H9 (cell line): ENCODE results near the gene PGM3. TPM values are rescaled to one million over a fixed set of nuclear protein-coding genes. Genes with fewer than 3 reads are reported as not detected.

Experiments used
- DNase-seq: peaks from one replicate; pipeline ENCODE4 v3.0.0-alpha.2; 2017
- H2AFZ ChIP-seq: one replicate; pipeline ENCODE4 v1.6.1; 2013; ENCODE audit warnings: mild to moderate bottlenecking, low read length, control low read depth, moderate library complexity
- H2AK5ac ChIP-seq: 2 replicates; pipeline ENCODE4 v1.6.1; 2013; ENCODE audit warnings: low read length, control low read depth, mixed read lengths; ENCODE audit not compliant: insufficient read length
- H2BK120ac ChIP-seq: one replicate; pipeline ENCODE4 v1.6.1; 2013; ENCODE audit warnings: low read depth, mild to moderate bottlenecking, low read length, control low read depth, inconsistent platforms; ENCODE audit not compliant: poor library complexity, severe bottlenecking
- H2BK12ac ChIP-seq: 2 replicates; pipeline ENCODE4 v1.6.1; 2013; ENCODE audit warnings: low read length, control low read depth, mixed read lengths, low read depth; ENCODE audit not compliant: insufficient read length
- H2BK15ac ChIP-seq: 2 replicates; pipeline ENCODE4 v1.6.1; 2013; ENCODE audit warnings: low read depth, low read length, control low read depth
- H2BK20ac ChIP-seq: one replicate; pipeline ENCODE4 v1.6.1; 2013; ENCODE audit warnings: low read depth, mild to moderate bottlenecking, low read length, control low read depth, inconsistent platforms; ENCODE audit not compliant: poor library complexity, severe bottlenecking
- H2BK5ac ChIP-seq: 2 replicates; pipeline ENCODE4 v1.6.1; 2013; ENCODE audit warnings: low read length, control low read depth, mixed read lengths; ENCODE audit not compliant: insufficient read length
- H3K14ac ChIP-seq: 2 replicates; pipeline ENCODE4 v1.6.1; 2013; ENCODE audit warnings: low read length, control low read depth; ENCODE audit not compliant: insufficient read depth
- H3K18ac ChIP-seq: 2 replicates; pipeline ENCODE4 v1.6.1; 2013; ENCODE audit warnings: low read depth, mild to moderate bottlenecking, mixed read lengths, low read length, control low read depth; ENCODE audit not compliant: insufficient read length
- H3K23ac ChIP-seq: 2 replicates; pipeline ENCODE4 v1.6.1; 2013; ENCODE audit warnings: low read length, control low read depth, mixed read lengths, low read depth; ENCODE audit not compliant: insufficient read length
- H3K23me2 ChIP-seq: 2 replicates; pipeline ENCODE4 v1.6.1; 2013; ENCODE audit warnings: low read depth, mild to moderate bottlenecking, mixed read lengths, low read length, control low read depth; ENCODE audit not compliant: insufficient read length, poor library complexity, severe bottlenecking
- H3K27ac ChIP-seq: 2 replicates; pipeline ENCODE4 v1.5.1; 2013; ENCODE audit warnings: low read length, control low read depth, mixed read lengths, low read depth; ENCODE audit not compliant: insufficient read length
- H3K27me3 ChIP-seq: 2 replicates; pipeline ENCODE4 v1.6.1; 2013; ENCODE audit warnings: low read length, control low read depth, inconsistent platforms; ENCODE audit not compliant: insufficient read depth
- H3K4ac ChIP-seq: 2 replicates; pipeline ENCODE4 v1.6.1; 2013; ENCODE audit warnings: low read depth, mild to moderate bottlenecking, control low read depth, inconsistent platforms, low read length, moderate library complexity
- H3K4me1 ChIP-seq: 2 replicates; pipeline ENCODE4 v1.6.1; 2013; ENCODE audit warnings: low read length, control low read depth, inconsistent platforms; ENCODE audit not compliant: insufficient read depth
- H3K4me2 ChIP-seq: 2 replicates; pipeline ENCODE4 v1.6.1; 2013; ENCODE audit warnings: low read length, control low read depth, mixed read lengths; ENCODE audit not compliant: insufficient read length, insufficient read depth
- H3K56ac ChIP-seq: 2 replicates; pipeline ENCODE4 v1.6.1; 2013; ENCODE audit warnings: low read depth, mild to moderate bottlenecking, mixed read lengths, low read length, control low read depth; ENCODE audit not compliant: insufficient read length
- H3K79me1 ChIP-seq: 2 replicates; pipeline ENCODE4 v1.6.1; 2013; ENCODE audit warnings: low read depth, mild to moderate bottlenecking, moderate library complexity, low read length, control low read depth, inconsistent platforms; ENCODE audit not compliant: insufficient read depth, poor library complexity, severe bottlenecking
- H3K79me2 ChIP-seq: 2 replicates; pipeline ENCODE4 v1.6.1; 2013; ENCODE audit warnings: low read length, control low read depth, inconsistent platforms; ENCODE audit not compliant: insufficient read depth
- H3K9ac ChIP-seq: 2 replicates; pipeline ENCODE4 v1.6.1; 2013; ENCODE audit warnings: low read length, control low read depth, mixed read lengths; ENCODE audit not compliant: insufficient read length; ENCODE audit errors: extremely low read depth
- H3K9me3 ChIP-seq: one replicate; pipeline ENCODE4 v1.6.1; 2013; ENCODE audit warnings: low read depth, low read length, inconsistent platforms; ENCODE audit not compliant: control insufficient read depth
- H3T11ph ChIP-seq: one replicate; pipeline ENCODE4 v1.6.1; 2013; ENCODE audit warnings: mild to moderate bottlenecking, low read length, control low read depth, inconsistent platforms
- H4K20me1 ChIP-seq: one replicate; pipeline ENCODE4 v1.6.1; 2013; ENCODE audit not compliant: control insufficient read depth, insufficient read length, insufficient read depth
- H4K5ac ChIP-seq: 2 replicates; pipeline ENCODE4 v1.6.1; 2013; ENCODE audit warnings: low read depth, mild to moderate bottlenecking, mixed read lengths, low read length, control low read depth; ENCODE audit not compliant: insufficient read length
- H4K8ac ChIP-seq: replicated peaks from 2 replicates; pipeline ENCODE4 v1.6.1; 2013; ENCODE audit warnings: low read length, control low read depth, mixed read lengths, low read depth; ENCODE audit not compliant: insufficient read length
- H4K91ac ChIP-seq: 2 replicates; pipeline ENCODE4 v1.6.1; 2013; ENCODE audit warnings: low read depth, mild to moderate bottlenecking, moderate library complexity, mixed read lengths, low read length, control low read depth; ENCODE audit not compliant: insufficient read length
- H3K27ac Mint-ChIP-seq, 3 experiments: 2 replicates in 2 of 3; 3 replicates in 1 of 3; pipeline ENCODE4 v1.8.0; 2020 to 2021; ENCODE audit warnings: mixed read lengths in 3 of 3, mild to moderate bottlenecking in 1 of 3, moderate library complexity in 1 of 3
- H3K27me3 Mint-ChIP-seq: 2 replicates; pipeline ENCODE4 v1.8.0; 2021; ENCODE audit warnings: low read depth, mild to moderate bottlenecking, moderate library complexity, mixed read lengths
- H3K36me3 Mint-ChIP-seq, 3 experiments: 2 replicates in 2 of 3; 3 replicates in 1 of 3; pipeline ENCODE4 v1.8.0; 2020 to 2021; ENCODE audit warnings: low read depth in 3 of 3, mixed read lengths in 3 of 3; ENCODE audit not compliant: insufficient read depth in 1 of 3
- H3K4me1 Mint-ChIP-seq, 2 experiments: 2 replicates each; pipeline ENCODE4 v1.8.0; 2020; ENCODE audit warnings: mixed read lengths in 2 of 2
- H3K4me3 Mint-ChIP-seq, 2 experiments: 2 replicates in 1 of 2; 3 replicates in 1 of 2; pipeline ENCODE4 v1.8.0; 2020 to 2021; ENCODE audit warnings: mild to moderate bottlenecking in 2 of 2, mixed read lengths in 2 of 2, moderate library complexity in 1 of 2
- H3K9me3 Mint-ChIP-seq, 2 experiments: 2 replicates in 1 of 2; 3 replicates in 1 of 2; pipeline ENCODE4 v1.8.0; 2020; ENCODE audit warnings: mild to moderate bottlenecking in 2 of 2, mixed read lengths in 2 of 2, moderate library complexity in 1 of 2
- WGBS: extraction: QIAGEN DNeasy Blood & Tissue Kit; methylation state at CpG from one replicate; pipeline ENCODE4 v1.1.7; 2013; ENCODE audit warnings: missing lambda C conversion rate, low lambda C conversion rate, mixed read lengths; ENCODE audit not compliant: insufficient read length; ENCODE audit errors: extremely low coverage; 5-methylcytosine and 5-hydroxymethylcytosine counted together
- total RNA-seq: library from RNA; stranded (reverse); gene quantifications from 2 replicates; pipeline ENCODE4 v1.2.1, GENCODE V29; 2021
- TF ChIP-seq, protein P1 (sequence below): fragments of 200-600 bp; sonication (generic); conservative IDR thresholded peaks from 3 replicates; pipeline ENCODE4 v1.8.0; 2021; ENCODE audit warnings: antibody characterized with exemption, mild to moderate bottlenecking

Gene PGM3
- total RNA-seq, 1 experiment from 2014 or later, result 69.3 TPM

DNA sequence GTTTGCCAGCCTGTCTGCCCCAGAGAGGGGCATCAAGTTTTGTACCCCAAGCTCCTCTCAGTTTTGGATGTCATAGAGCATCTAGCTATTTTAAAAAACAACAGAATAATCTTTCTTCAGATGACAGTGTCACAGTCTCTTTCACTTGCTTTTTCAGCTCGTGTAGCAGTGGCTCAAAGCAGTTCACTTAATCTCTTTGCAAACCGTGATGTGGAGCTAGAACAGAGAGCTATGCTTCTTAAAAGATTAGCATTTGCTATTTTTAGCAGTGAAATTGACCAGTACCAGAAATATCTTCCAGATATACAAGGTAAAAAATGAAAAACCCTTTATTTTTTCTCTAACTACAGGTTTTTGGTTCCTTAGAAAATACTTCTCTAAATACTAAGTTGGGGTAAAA lies 37.3 kb downstream of the PGM3 start:
- Mint-ChIP-seq H3K27me3 (no peaks in the 10 kb centered on the region), H3K4me1 (no peaks in the 10 kb centered on the region), H3K4me3 (no peak overlapping the region), H3K27ac (peak overlapping the region in 2 of 3 experiments; percentile 14 to 41; a peak in 1 of 7 replicates), H3K9me3 (no peaks in the 10 kb centered on the region), H3K36me3 (peaks cover 4 to 46% (median 22%) of the 10 kb centered on the region in 3 experiments; a peak in 6 of 7 replicates)
- no peak overlapping the region for H3K56ac ChIP-seq
- no peak for DNase-seq
- no peak overlapping the region for H3K4ac ChIP-seq
- no peak overlapping the region for H2BK5ac ChIP-seq
- H3K27ac ChIP-seq, result no peak overlapping the region
- no peak overlapping the region for H4K91ac ChIP-seq
- H3K18ac ChIP-seq, result no peak overlapping the region
- WGBS, result no CpG with 5 or more reads among the region's 2 CpGs
- no peak overlapping the region for H3K9ac ChIP-seq
- H2AFZ ChIP-seq, result no peak overlapping the region
- no peaks in the 10 kb centered on the region for H3K79me1 ChIP-seq
- no peak overlapping the region for H2BK15ac ChIP-seq
- no peak overlapping the region for H3T11ph ChIP-seq
- H2BK12ac ChIP-seq, result no peak overlapping the region
- TF ChIP-seq, protein P1, sequence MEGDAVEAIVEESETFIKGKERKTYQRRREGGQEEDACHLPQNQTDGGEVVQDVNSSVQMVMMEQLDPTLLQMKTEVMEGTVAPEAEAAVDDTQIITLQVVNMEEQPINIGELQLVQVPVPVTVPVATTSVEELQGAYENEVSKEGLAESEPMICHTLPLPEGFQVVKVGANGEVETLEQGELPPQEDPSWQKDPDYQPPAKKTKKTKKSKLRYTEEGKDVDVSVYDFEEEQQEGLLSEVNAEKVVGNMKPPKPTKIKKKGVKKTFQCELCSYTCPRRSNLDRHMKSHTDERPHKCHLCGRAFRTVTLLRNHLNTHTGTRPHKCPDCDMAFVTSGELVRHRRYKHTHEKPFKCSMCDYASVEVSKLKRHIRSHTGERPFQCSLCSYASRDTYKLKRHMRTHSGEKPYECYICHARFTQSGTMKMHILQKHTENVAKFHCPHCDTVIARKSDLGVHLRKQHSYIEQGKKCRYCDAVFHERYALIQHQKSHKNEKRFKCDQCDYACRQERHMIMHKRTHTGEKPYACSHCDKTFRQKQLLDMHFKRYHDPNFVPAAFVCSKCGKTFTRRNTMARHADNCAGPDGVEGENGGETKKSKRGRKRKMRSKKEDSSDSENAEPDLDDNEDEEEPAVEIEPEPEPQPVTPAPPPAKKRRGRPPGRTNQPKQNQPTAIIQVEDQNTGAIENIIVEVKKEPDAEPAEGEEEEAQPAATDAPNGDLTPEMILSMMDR, result no peak
- no peak overlapping the region for H2AK5ac ChIP-seq
- no peaks in the 10 kb centered on the region; the same call in 1 of the 2 replicates for H3K27me3 ChIP-seq
- no peak overlapping the region for H4K8ac ChIP-seq
- no peak overlapping the region for H2BK20ac ChIP-seq
- no peak overlapping the region for H3K23ac ChIP-seq
- H4K5ac ChIP-seq, result no peak overlapping the region
- H3K79me2 ChIP-seq, result no peaks in the 10 kb centered on the region
- H3K4me1 ChIP-seq, result no peaks in the 10 kb centered on the region
- H4K20me1 ChIP-seq, result no peaks in the 10 kb centered on the region
- no peak overlapping the region for H2BK120ac ChIP-seq
- H3K4me2 ChIP-seq, result no peak overlapping the region
- H3K23me2 ChIP-seq, result no peaks in the 10 kb centered on the region
- no peak overlapping the region for H3K14ac ChIP-seq
- no peaks in the 10 kb centered on the region for H3K9me3 ChIP-seq
